ENCODE measurements around the gene NPW. TPM values are rescaled to one million over a fixed set of nuclear protein-coding genes. Genes with fewer than 3 reads are reported as not detected.
A peak's percentile ranks its signal among the peaks of the same experiment; 100 is the strongest.

The NPW gene
- total and polyA plus RNA-seq, 2 donors (not counting 1 experiment from before 2014, with no cell fraction given), result 0.20 to 0.99 TPM

- Histone ChIP-seq H2AFZ (ENCODE audit: low read length) (no peak overlapping the region), H3K79me2 (ENCODE audit: control insufficient read depth, insufficient read depth, low read length) (peaks cover 57% of the 10 kb centered on the region), H3K9me3 (ENCODE audit: control insufficient read depth, insufficient read depth, low read depth, low read length) (no peaks in the 10 kb centered on the region), H3K27me3 (ENCODE audit: control insufficient read depth, insufficient read depth, low read length) (no peaks in the 10 kb centered on the region), H3K36me3 (ENCODE audit: control insufficient read depth, insufficient read depth, low read length) (peaks cover 45% of the 10 kb centered on the region), H3K4me3 (replicated peaks in 1 of 4; ENCODE audit: control extremely low read depth in 1 of 4, insufficient read depth in 1 of 4, low read depth in 3 of 4, low read length in 4 of 4) (no peak overlapping the region), H3K4me1 (ENCODE audit: control insufficient read depth, extremely low read depth, insufficient read depth, low read length) (peaks cover 19% of the 10 kb centered on the region), H3K27ac (ENCODE audit: insufficient read depth, low read length) (no peak overlapping the region), H3K9ac (ENCODE audit: insufficient read depth, low read length) (no peak overlapping the region), H4K20me1 (ENCODE audit: control insufficient read depth, extremely low read depth, insufficient read depth, low read length) (no peaks in the 10 kb centered on the region), H3K4me2 (ENCODE audit: extremely low read depth, insufficient read depth, low read length) (no peak overlapping the region)
- no peak for DNase-seq (ENCODE audit: low read depth in 2 of 2)
- TF ChIP-seq EZH2 (IDR thresholded peaks at IDR 0.05; ENCODE audit: low read length, missing control alignments) (no peak), CTCF (conservative IDR thresholded peaks at IDR 0.05 in 1 of 2, IDR thresholded peaks at IDR 0.05 in 1 of 2; ENCODE audit: low read depth in 1 of 2, low read length in 2 of 2) (no peak)
These were observed 16.3 kb upstream of the NPW start for GRCh38 chr16:2003231-2003826.

- no peak overlapping the region for H3K27ac ChIP-seq (ENCODE audit: insufficient read depth, low read length)
- TF ChIP-seq EZH2 (IDR thresholded peaks at IDR 0.05; ENCODE audit: low read length, missing control alignments) (no peak), CTCF (conservative IDR thresholded peaks at IDR 0.05 in 1 of 2, IDR thresholded peaks at IDR 0.05 in 1 of 2; ENCODE audit: low read depth in 1 of 2, low read length in 2 of 2) (peak; percentile 81 to 96)
- peak; percentile 76 to 87 for DNase-seq (ENCODE audit: low read depth in 2 of 2)
- H3K9me3 ChIP-seq (ENCODE audit: control insufficient read depth, insufficient read depth, low read depth, low read length), result no peaks in the 10 kb centered on the region
- H3K36me3 ChIP-seq (ENCODE audit: control insufficient read depth, insufficient read depth, low read length), result peaks cover 42% of the 10 kb centered on the region
- H3K9ac ChIP-seq (ENCODE audit: insufficient read depth, low read length), result no peak overlapping the region
- H3K27me3 ChIP-seq (ENCODE audit: control insufficient read depth, insufficient read depth, low read length), result no peaks in the 10 kb centered on the region
- H3K4me1 ChIP-seq (ENCODE audit: control insufficient read depth, extremely low read depth, insufficient read depth, low read length), result peaks cover 19% of the 10 kb centered on the region
- peak overlapping the region; percentile 23 for H3K4me2 ChIP-seq (ENCODE audit: extremely low read depth, insufficient read depth, low read length)
- H4K20me1 ChIP-seq (ENCODE audit: control insufficient read depth, extremely low read depth, insufficient read depth, low read length), result no peaks in the 10 kb centered on the region
- H2AFZ ChIP-seq (ENCODE audit: low read length), result no peak overlapping the region
- peaks cover 64% of the 10 kb centered on the region for H3K79me2 ChIP-seq (ENCODE audit: control insufficient read depth, insufficient read depth, low read length)
- no peak overlapping the region for H3K4me3 ChIP-seq (replicated peaks in 1 of 4; ENCODE audit: control extremely low read depth in 1 of 4, insufficient read depth in 1 of 4, low read depth in 3 of 4, low read length in 4 of 4)
These were observed 15.6 kb upstream of the NPW start for GRCh38 chr16:2003827-2004641.

DNA sequence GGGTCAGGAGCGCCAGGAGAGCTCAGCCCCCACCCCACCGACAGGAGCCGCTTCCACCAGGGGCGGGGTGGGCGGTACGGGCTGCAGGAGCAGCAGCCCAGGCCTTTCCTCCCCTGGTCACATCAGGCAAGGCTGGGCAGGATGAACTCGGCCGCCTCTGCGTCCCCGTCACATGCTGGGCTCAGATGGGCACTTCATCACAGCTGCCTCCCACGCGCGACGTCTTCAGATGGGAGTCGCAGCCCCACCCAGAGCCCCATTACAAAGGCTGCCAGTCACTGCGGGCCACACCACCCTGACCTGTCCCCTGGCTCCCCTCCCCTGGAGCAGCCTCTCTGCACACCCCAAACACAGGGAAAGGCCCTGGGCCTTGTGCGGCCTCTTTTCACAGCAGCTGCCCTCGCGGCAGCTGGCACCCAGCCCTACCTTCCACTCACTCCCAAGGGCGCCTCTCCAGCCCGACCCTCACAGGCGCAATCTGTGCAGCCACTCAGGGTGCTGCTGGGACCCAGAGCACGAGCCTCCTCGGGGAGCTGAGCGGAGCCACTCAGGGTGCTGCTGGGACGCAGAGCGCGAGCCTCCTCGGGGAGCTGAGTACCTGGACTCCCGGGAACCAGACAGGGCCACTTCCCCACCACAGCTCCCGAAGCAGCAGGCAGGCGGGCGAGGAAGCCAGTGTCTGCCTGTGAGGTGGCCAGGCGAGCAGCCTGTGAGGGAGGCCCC is 14.6 kb upstream of the NPW start:
- no peaks in the 10 kb centered on the region for H4K20me1 ChIP-seq (ENCODE audit: control insufficient read depth, extremely low read depth, insufficient read depth, low read length)
- H3K4me1 ChIP-seq (ENCODE audit: control insufficient read depth, extremely low read depth, insufficient read depth, low read length), result peaks cover 19% of the 10 kb centered on the region
- H3K9me3 ChIP-seq (ENCODE audit: control insufficient read depth, insufficient read depth, low read depth, low read length), result no peaks in the 10 kb centered on the region
- no peak overlapping the region for H3K4me3 ChIP-seq (replicated peaks in 1 of 4; ENCODE audit: control extremely low read depth in 1 of 4, insufficient read depth in 1 of 4, low read depth in 3 of 4, low read length in 4 of 4)
- peaks cover 34% of the 10 kb centered on the region for H3K36me3 ChIP-seq (ENCODE audit: control insufficient read depth, insufficient read depth, low read length)
- H3K27ac ChIP-seq (ENCODE audit: insufficient read depth, low read length), result no peak overlapping the region
- DNase-seq (ENCODE audit: low read depth in 2 of 2), result no peak
- TF ChIP-seq CTCF (conservative IDR thresholded peaks at IDR 0.05 in 1 of 2, IDR thresholded peaks at IDR 0.05 in 1 of 2; ENCODE audit: low read depth in 1 of 2, low read length in 2 of 2) (no peak), EZH2 (IDR thresholded peaks at IDR 0.05; ENCODE audit: low read length, missing control alignments) (no peak)
- H3K27me3 ChIP-seq (ENCODE audit: control insufficient read depth, insufficient read depth, low read length), result no peaks in the 10 kb centered on the region
- no peak overlapping the region for H3K4me2 ChIP-seq (ENCODE audit: extremely low read depth, insufficient read depth, low read length)
- peaks cover 69% of the 10 kb centered on the region for H3K79me2 ChIP-seq (ENCODE audit: control insufficient read depth, insufficient read depth, low read length)
- H2AFZ ChIP-seq (ENCODE audit: low read length), result no peak overlapping the region
- no peak overlapping the region for H3K9ac ChIP-seq (ENCODE audit: insufficient read depth, low read length)
